Central memory CD4-positive, alpha-beta T cell (primary cell): ENCODE measurements around the gene ASB8.
"Not testable (repeated sequence)": the region's sequence is repeated elsewhere in the genome, so short reads cannot be mapped to it uniquely, and the experiment has no call there.

Experiments
- DNase-seq: peaks from one replicate; pipeline ENCODE4 v3.0.0; 2022

ASB8 gene

GRCh38 chr12:48182631-48183030, 25.3 kb upstream of the ASB8 start:
- no peak for DNase-seq

- no peak for DNase-seq
Measured at GRCh38 chr12:48180857-48181495, 23.7 kb upstream of the ASB8 start.

GRCh38 chr12:48180424-48180823, 23.1 kb upstream of the ASB8 start:
- DNase-seq, result no peak

- DNase-seq, result no peak
Measured at GRCh38 chr12:48179466-48179865, 22.2 kb upstream of the ASB8 start.

- DNase-seq, result no peak
Measured at GRCh38 chr12:48177982-48178381, 20.7 kb upstream of the ASB8 start.

- no peak for DNase-seq
Measured at GRCh38 chr12:48176417-48176751, 19.1 kb upstream of the ASB8 start.

- no peak for DNase-seq
Measured at GRCh38 chr12:48175613-48176416, 18.5 kb upstream of the ASB8 start.

GRCh38 chr12:48169011-48169410, 11.7 kb upstream of the ASB8 start:
- DNase-seq, result no peak

- peak; percentile 67 for DNase-seq
Measured at GRCh38 chr12:48165089-48165981, 8.0 kb upstream of the ASB8 start.

GRCh38 chr12:48164451-48164850, 7.1 kb upstream of the ASB8 start:
- DNase-seq, result no peak

- no peak for DNase-seq
Measured at GRCh38 chr12:48163150-48163747, 5.9 kb upstream of the ASB8 start.

- no peak for DNase-seq
Measured at GRCh38 chr12:48160807-48161206, 3.5 kb upstream of the ASB8 start.

- no peak for DNase-seq
Measured at GRCh38 chr12:48160046-48160445, 2.7 kb upstream of the ASB8 start.

GRCh38 chr12:48157889-48158370, 615 bp upstream of the ASB8 start:
- DNase-seq, result peak; percentile 5

GRCh38 chr12:48156652-48157017, 680 bp downstream of the ASB8 start:
- DNase-seq, result no peak

- DNase-seq, result not testable (repeated sequence)
Measured at GRCh38 chr12:48155786-48156185, 1.5 kb downstream of the ASB8 start.

- DNase-seq, result no peak
Measured at GRCh38 chr12:48151103-48151771, 6.1 kb downstream of the ASB8 start.

- no peak for DNase-seq
Measured at GRCh38 chr12:48145981-48146380, 11.3 kb downstream of the ASB8 start.

GRCh38 chr12:48143898-48144297, 13.4 kb downstream of the ASB8 start:
- DNase-seq, result no peak

GRCh38 chr12:48142818-48143674, 14.3 kb downstream of the ASB8 start:
- no peak for DNase-seq

- DNase-seq, result no peak
Measured at GRCh38 chr12:48135027-48135426, 22.3 kb downstream of the ASB8 start.
